Activated B cell treated with CpG ODN at 0.5 μM for 24 hours (primary cell): ENCODE results near the gene FGGY. TPM values are rescaled to one million over a fixed set of nuclear protein-coding genes. Genes with fewer than 3 reads are reported as not detected.

Source experiments
- ATAC-seq: fragments of 200-7000 bp; cut with Tn5 transposase; one replicate; pipeline ENCODE4 v1.10.0; 2021; ENCODE audit warnings: low read depth, mild to moderate bottlenecking, moderate library complexity
- CTCF ChIA-PET: fragments of 350-600 bp; sonication (Branson Sonifier 250); formaldehyde crosslinking; loops from one replicate; lab custom pipeline; 2021; ENCODE audit warnings: antibody characterized with exemption; lab: Charles Lee
- POLR2A ChIA-PET: fragments of 350-600 bp; sonication (Branson Sonifier 250); formaldehyde crosslinking; loops from one replicate; lab custom pipeline; 2021; ENCODE audit warnings: antibody characterized with exemption; lab: Charles Lee
- DNase-seq: peaks from one replicate; pipeline ENCODE4 v3.0.0; 2022
- H3K27ac Mint-ChIP-seq: one replicate; pipeline ENCODE4 v1.8.0; 2020; ENCODE audit warnings: mixed read lengths
- H3K27me3 Mint-ChIP-seq: one replicate; pipeline ENCODE4 v1.8.0; 2021; ENCODE audit warnings: mixed read lengths
- H3K36me3 Mint-ChIP-seq: one replicate; pipeline ENCODE4 v1.8.0; 2021; ENCODE audit warnings: low read depth, mixed read lengths
- H3K4me1 Mint-ChIP-seq: one replicate; pipeline ENCODE4 v1.8.0; 2021; ENCODE audit warnings: mixed read lengths
- H3K4me3 Mint-ChIP-seq: one replicate; pipeline ENCODE4 v1.8.0; 2020; ENCODE audit warnings: mild to moderate bottlenecking, mixed read lengths
- H3K9me3 Mint-ChIP-seq: one replicate; pipeline ENCODE4 v1.8.0; 2020; ENCODE audit warnings: mixed read lengths
- intact Hi-C: fragments of 100-400 bp; cut with micrococcal nuclease; formaldehyde crosslinking; loops from one replicate; pipeline ENCODE4 v1.15.1; 2024
- total RNA-seq: library from RNA; stranded (reverse); gene quantifications from 2 replicates; pipeline ENCODE4 v1.2.3, GENCODE V29; 2022
- TF ChIP-seq, protein P1 (sequence below): fragments of 200-600 bp; IDR thresholded peaks from one replicate; pipeline ENCODE4 v1.8.0; 2022; ENCODE audit warnings: antibody characterized with exemption, mild to moderate bottlenecking

Gene FGGY
- total RNA-seq, 1 donor from 2014 or later = 24.0 TPM

DNA sequence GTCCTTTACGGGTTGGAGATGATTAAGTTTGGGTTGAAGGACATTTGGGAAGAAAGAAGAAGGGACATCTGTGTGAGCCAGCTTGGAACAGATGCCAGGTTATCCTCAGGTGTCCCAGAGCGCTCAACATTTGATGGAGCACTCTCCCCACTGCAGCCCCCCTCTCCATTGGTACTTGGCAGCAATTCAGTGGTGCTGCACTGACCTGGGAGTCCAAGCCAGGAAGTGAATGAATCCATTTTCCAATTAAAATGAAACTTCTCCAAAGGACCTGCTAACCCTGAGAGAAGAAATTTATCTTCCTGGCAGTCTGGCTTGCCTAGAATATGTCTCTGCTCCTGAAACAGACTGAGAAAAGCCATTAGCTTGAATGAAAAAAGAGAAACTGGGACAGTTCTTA, 67.1 kb downstream of the FGGY start:
- Mint-ChIP-seq H3K4me3 (no peak overlapping the region), H3K4me1 (no peaks in the 10 kb centered on the region), H3K36me3 (peaks cover 16% of the 10 kb centered on the region), H3K27ac (no peak overlapping the region), H3K9me3 (no peaks in the 10 kb centered on the region), H3K27me3 (no peaks in the 10 kb centered on the region)
- TF ChIP-seq, protein P1, sequence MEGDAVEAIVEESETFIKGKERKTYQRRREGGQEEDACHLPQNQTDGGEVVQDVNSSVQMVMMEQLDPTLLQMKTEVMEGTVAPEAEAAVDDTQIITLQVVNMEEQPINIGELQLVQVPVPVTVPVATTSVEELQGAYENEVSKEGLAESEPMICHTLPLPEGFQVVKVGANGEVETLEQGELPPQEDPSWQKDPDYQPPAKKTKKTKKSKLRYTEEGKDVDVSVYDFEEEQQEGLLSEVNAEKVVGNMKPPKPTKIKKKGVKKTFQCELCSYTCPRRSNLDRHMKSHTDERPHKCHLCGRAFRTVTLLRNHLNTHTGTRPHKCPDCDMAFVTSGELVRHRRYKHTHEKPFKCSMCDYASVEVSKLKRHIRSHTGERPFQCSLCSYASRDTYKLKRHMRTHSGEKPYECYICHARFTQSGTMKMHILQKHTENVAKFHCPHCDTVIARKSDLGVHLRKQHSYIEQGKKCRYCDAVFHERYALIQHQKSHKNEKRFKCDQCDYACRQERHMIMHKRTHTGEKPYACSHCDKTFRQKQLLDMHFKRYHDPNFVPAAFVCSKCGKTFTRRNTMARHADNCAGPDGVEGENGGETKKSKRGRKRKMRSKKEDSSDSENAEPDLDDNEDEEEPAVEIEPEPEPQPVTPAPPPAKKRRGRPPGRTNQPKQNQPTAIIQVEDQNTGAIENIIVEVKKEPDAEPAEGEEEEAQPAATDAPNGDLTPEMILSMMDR = no peak
- ATAC-seq (no peak), DNase-seq (no peak)
- POLR2A ChIA-PET = no interaction called here
- intact Hi-C loops = no loop called here
- CTCF ChIA-PET = no interaction called here

DNA sequence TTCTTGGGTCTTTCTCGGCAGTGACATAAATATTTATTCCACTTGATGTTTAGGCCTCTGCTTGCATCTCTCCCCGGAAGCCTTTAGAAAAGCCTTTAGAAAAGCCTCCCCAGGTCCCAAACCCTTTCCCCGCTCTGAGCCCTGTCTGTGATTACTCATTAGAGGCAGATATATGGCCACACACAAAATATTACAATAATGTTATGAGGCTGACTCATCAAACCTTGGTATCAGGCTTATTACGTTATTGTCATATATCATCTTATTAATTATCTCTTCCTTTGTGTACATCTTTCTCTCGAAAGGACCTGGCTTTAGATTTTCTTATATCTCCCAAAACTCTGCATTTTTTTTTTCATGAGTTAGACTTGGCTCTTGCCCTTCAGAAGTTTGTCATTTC, 69.5 kb downstream of the FGGY start:
- no peak for DNase-seq
- TF ChIP-seq, protein P1 = no peak
- H3K4me3 Mint-ChIP-seq = no peak overlapping the region
- H3K9me3 Mint-ChIP-seq = no peaks in the 10 kb centered on the region
- H3K4me1 Mint-ChIP-seq = no peaks in the 10 kb centered on the region
- no peak overlapping the region for H3K27ac Mint-ChIP-seq
- intact Hi-C loops = no loop called here
- POLR2A ChIA-PET = no interaction called here
- no peak for ATAC-seq
- H3K27me3 Mint-ChIP-seq = no peaks in the 10 kb centered on the region
- peaks cover 16% of the 10 kb centered on the region for H3K36me3 Mint-ChIP-seq
- CTCF ChIA-PET = no interaction called here

DNA sequence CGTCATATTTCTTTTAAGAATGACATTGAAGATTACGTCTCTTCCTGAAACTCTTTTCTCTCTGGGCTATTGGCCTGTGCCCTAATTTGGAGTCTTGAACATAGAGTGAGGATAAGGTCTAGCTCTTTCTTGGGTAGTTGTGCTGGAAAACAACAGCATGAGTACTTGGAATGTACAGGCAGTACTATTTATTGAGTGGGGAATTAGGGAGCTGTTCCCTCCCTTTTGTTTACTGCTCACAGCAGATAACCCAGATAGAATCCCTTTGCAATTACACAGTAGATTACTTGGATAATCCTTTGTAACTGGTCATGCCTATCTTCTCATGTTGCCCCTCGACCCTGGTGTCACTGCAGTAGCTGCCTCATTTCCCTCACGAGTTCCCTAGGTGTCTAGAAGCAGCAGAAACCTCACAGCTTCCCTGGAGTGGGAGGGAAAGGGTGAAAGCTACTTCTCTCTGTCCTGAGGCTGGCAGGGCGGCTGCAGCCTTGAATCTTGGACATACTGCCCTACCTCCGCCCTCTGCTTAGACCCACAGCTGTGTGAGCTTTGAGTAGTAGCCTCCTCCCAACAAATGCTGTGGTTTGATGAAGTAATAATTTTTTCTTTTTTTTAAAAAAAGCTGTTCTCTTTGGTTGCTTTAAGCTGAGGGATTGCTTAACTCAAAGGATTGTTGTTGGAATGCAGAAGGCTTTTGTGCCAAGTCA, 70.6 kb downstream of the FGGY start:
- H3K36me3 Mint-ChIP-seq = peaks cover 7% of the 10 kb centered on the region
- DNase-seq (no peak), ATAC-seq (no peak)
- TF ChIP-seq, protein P1 = no peak
- CTCF ChIA-PET = no interaction called here
- no peaks in the 10 kb centered on the region for H3K9me3 Mint-ChIP-seq
- POLR2A ChIA-PET = no interaction called here
- H3K4me3 Mint-ChIP-seq = no peak overlapping the region
- H3K4me1 Mint-ChIP-seq = no peaks in the 10 kb centered on the region
- intact Hi-C loops = no loop called here
- H3K27ac Mint-ChIP-seq = no peak overlapping the region
- H3K27me3 Mint-ChIP-seq = no peaks in the 10 kb centered on the region

DNA sequence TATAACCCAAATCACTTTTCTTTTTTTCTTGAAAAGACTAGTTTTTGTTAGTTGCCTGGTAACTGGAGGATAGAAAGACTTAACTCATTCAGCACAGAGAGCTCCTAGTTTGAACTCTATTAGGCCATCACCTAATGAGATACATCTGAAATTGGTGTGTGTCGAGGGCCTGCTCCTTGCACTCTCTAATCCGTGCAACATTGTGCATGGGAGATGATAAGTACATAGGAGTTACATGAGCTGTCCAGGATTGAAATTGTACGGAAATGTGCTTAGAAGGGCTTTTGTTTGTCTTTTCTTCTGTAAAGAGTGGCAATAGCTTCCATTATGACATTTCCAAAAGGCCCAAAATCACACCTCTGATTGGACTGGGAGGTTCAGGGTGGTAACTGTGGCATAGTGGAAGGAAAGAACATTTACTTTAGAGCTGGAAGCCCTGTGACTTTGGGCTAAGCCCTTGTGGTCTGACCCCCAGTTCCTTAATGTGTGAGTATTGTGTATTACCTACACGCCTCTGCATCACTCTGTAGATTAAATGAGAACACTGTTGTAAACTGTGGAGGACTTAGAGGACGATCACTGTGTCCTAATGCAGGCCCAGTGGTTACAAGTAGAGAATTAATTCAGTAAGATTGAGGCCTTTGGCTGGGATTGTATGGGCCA, 71.2 kb downstream of the FGGY start:
- Mint-ChIP-seq H3K9me3 (no peaks in the 10 kb centered on the region), H3K27ac (no peak overlapping the region), H3K36me3 (peaks cover 6% of the 10 kb centered on the region), H3K4me3 (no peak overlapping the region), H3K4me1 (no peaks in the 10 kb centered on the region), H3K27me3 (no peaks in the 10 kb centered on the region)
- CTCF ChIA-PET = no interaction called here
- TF ChIP-seq, protein P1 = no peak
- POLR2A ChIA-PET = no interaction called here
- ATAC-seq (no peak), DNase-seq (no peak)
- intact Hi-C loops = no loop called here

DNA sequence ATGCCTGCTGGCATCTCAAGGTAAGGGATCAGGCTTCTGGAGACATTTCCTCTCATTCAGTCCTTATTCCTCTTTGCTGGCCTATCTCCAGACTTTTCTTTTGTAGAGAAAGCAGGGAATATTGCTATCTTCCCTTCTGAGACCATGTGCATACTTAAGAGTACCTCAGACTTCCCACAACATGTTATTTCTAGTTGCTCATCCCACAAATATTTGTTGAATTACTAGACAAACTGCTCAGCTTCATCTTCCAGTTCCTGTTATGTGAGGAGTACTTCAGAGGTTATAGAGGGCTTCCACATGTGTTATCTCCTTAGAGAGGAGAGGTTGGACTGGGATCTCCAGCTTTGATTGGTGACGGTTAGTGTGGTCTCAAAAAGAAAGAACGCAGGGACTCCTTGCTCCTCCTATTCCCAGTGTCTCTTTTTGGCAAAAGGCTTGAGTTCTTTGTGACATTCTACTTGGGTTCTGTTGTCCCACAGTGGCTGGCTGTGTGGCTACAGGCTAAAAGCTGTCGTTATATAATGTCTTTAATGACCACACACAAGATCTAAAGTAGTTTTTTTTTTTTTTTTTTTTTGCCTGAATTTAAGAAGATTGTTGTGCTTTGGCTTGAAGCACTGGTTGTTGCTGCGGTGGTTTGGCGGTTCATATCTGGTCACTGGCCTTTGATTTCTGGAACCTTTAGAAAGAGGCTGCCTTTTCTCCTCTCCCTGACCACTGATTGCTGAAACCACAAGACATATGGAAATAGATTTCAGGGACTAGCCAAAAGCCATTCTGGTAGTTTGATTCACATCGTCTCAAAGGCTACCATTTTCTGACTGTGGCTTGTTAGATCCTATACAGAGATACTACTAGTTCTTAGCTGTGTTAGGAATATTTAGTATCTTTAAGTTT, 78.7 kb downstream of the FGGY start:
- Mint-ChIP-seq H3K9me3 (peaks cover 3% of the 10 kb centered on the region), H3K4me3 (no peak overlapping the region), H3K27me3 (no peaks in the 10 kb centered on the region), H3K36me3 (peaks cover 18% of the 10 kb centered on the region), H3K4me1 (no peaks in the 10 kb centered on the region), H3K27ac (no peak overlapping the region)
- ChIA-PET CTCF (interaction anchor here (0.6 kb wide), 1 partner anchor 139 kb away, joined by 3 read pairs; no protein-coding TSS in a partner anchor), POLR2A (interaction anchor here (0.7 kb wide), 1 partner anchor 168 kb away, joined by 3 read pairs; no protein-coding TSS in a partner anchor)
- TF ChIP-seq, protein P1 = no peak
- intact Hi-C loops = no loop called here
- no peak for DNase-seq
- no peak for ATAC-seq
